GM12878 (cell line): ENCODE measurements around the gene PARP4. TPM values are rescaled to one million over a fixed set of nuclear protein-coding genes. Genes with fewer than 3 reads are reported as not detected.
"Not testable (repeated sequence)": the region's sequence is repeated elsewhere in the genome, so short reads cannot be mapped to it uniquely, and the experiment has no call there.

Experiments
- ATAC-seq: fragments of 200-7000 bp; cut with Tn5 transposase; 3 replicates; pipeline ENCODE4 v1.9.1; 2020; ENCODE audit warnings: mild to moderate bottlenecking, moderate library complexity
- BruUV-seq: library from RNA; stranded (reverse); fragments of 400-500 nt; replicated peaks from 2 replicates; lab custom pipeline; 2021; lab: Mats Ljungman, UMichigan
- CTCF ChIA-PET: fragments of 300-600 bp; sonication (Branson Sonifier 250); formaldehyde crosslinking; extraction: SDS; loops from one replicate; lab custom pipeline; 2021; ENCODE audit warnings: inconsistent platforms; lab: Yijun Ruan, JAX
- POLR2A ChIA-PET: fragments of 350-600 bp; formaldehyde crosslinking; extraction: SDS; loops from one replicate; lab custom pipeline; 2021; ENCODE audit warnings: inconsistent platforms; lab: Charles Lee
- RAD21 ChIA-PET: fragments of 300-600 bp; sonication (Branson Sonifier 250); formaldehyde crosslinking; loops from one replicate; lab custom pipeline; 2023; ENCODE audit warnings: antibody characterized with exemption; ENCODE audit not compliant: unreplicated experiment; lab: Charles Lee
- SMC1A ChIA-PET: fragments of 300-600 bp; sonication (Branson Sonifier 250); formaldehyde crosslinking; loops from one replicate; lab custom pipeline; 2023; ENCODE audit not compliant: unreplicated experiment, uncharacterized antibody; lab: Charles Lee
- DNase-seq: peaks from one replicate; pipeline ENCODE4 v3.0.0-alpha.2; 2011; ENCODE audit warnings: low read depth, low spot score
- FAIRE-seq: peaks from 3 replicates; lab custom pipeline; 2011; peaks lifted over from hg19 to GRCh38; lab: Jason Lieb, UNC
- H2AFZ ChIP-seq: 2 replicates; pipeline ENCODE4 v1.6.0; 2011; ENCODE audit warnings: low read depth, low read length, control low read depth; ENCODE audit not compliant: control insufficient read depth
- H3K27ac ChIP-seq: 2 replicates; pipeline ENCODE4 v1.5.1; 2011; ENCODE audit warnings: control low read depth; ENCODE audit not compliant: control insufficient read depth, insufficient read depth
- H3K27me3 ChIP-seq, 2 experiments: replicated peaks in 1 of 2; 2 replicates each; pipeline versions ENCODE4 v1.6.0 to v1.6.1; 2011; ENCODE audit warnings: low read length in 1 of 2; ENCODE audit not compliant: control insufficient read depth in 2 of 2, insufficient read depth in 2 of 2
- H3K36me3 ChIP-seq, 2 experiments: 2 replicates each; pipeline ENCODE4 v1.5.1; 2011; ENCODE audit warnings: low read length in 1 of 2; ENCODE audit not compliant: control insufficient read depth in 2 of 2, insufficient read depth in 2 of 2
- H3K4me1 ChIP-seq: 2 replicates; pipeline ENCODE4 v1.6.1; 2011; ENCODE audit warnings: mild to moderate bottlenecking, low read length, moderate library complexity, mixed read lengths; ENCODE audit not compliant: control insufficient read depth, insufficient read depth
- H3K4me2 ChIP-seq: 2 replicates; pipeline ENCODE4 v1.6.0; 2011; ENCODE audit warnings: control low read depth; ENCODE audit not compliant: control insufficient read depth, insufficient read depth
- H3K4me3 ChIP-seq: fragments of 200-600 bp; sonication (generic); 2 replicates; pipeline ENCODE4 v1.5.1; 2016
- H3K79me2 ChIP-seq: 2 replicates; pipeline ENCODE4 v1.6.0; 2011; ENCODE audit warnings: low read length; ENCODE audit not compliant: control insufficient read depth, insufficient read depth
- H3K9ac ChIP-seq: 2 replicates; pipeline ENCODE4 v1.8.0; 2011; ENCODE audit warnings: low read length, control low read depth, mixed read lengths; ENCODE audit not compliant: control insufficient read depth, insufficient read depth
- H3K9me3 ChIP-seq: replicated peaks from 3 replicates; pipeline ENCODE4 v1.5.1; 2011; ENCODE audit warnings: mild to moderate bottlenecking, low read length; ENCODE audit not compliant: control insufficient read depth, insufficient read depth
- H4K20me1 ChIP-seq: 2 replicates; pipeline ENCODE4 v1.6.0; 2011; ENCODE audit not compliant: control insufficient read depth, insufficient read depth
- WGBS: methylation state at CpG from one replicate; pipeline ENCODE4 v1.1.6; 2016; ENCODE audit warnings: low lambda C conversion rate; ENCODE audit not compliant: insufficient replicate concordance, insufficient coverage; ENCODE audit errors: missing lambda C conversion rate; 5-methylcytosine and 5-hydroxymethylcytosine counted together
- in situ Hi-C: fragments of 300-500 bp; cut with MboI; formaldehyde crosslinking; loops from 9 replicates; pipeline ENCODE4 v1.14.3; 2018; ENCODE audit warnings: mixed read lengths
- intact Hi-C: fragments of 100-400 bp; cut with micrococcal nuclease; formaldehyde crosslinking; loops from one replicate; pipeline ENCODE4 v1.14.2; 2022; ENCODE audit not compliant: unreplicated experiment
- polyA plus RNA-seq, 11 experiments: library from polyadenylated mRNA; depleted of rRNA in 4 of 11; unstranded in 6 of 11; stranded (reverse) in 5 of 11; fragments of >200 nt; fragmentation: Nextera tagmentation in 4 of 11; fragmentation: Illumina TruSeq in 1 of 11; extraction: Ambion mirVana in 4 of 11; extraction: Trizol in 1 of 11; gene quantifications; 1 replicate in 1 of 11; 2 replicates in 10 of 11; pipeline versions ENCODE4 v1.2.1 to v1.2.3, GENCODE V29; 2011 to 2016; ENCODE audit warnings: inconsistent platforms in 2 of 11, missing spikeins in 2 of 11, low read depth in 1 of 11
- total RNA-seq, 4 experiments: library from RNA; depleted of rRNA in 3 of 4; stranded (reverse); fragments of >200 nt in 3 of 4; fragmentation: Illumina TruSeq in 1 of 4; extraction: Trizol in 1 of 4; gene quantifications; 2 replicates each; pipeline versions ENCODE4 v1.2.1 to v1.2.3, GENCODE V29; 2013 to 2021

Gene PARP4
- total and polyA plus RNA-seq, 10 of the 15 experiments (the other 5 are each of a cell fraction or from before 2014, with no cell fraction given): 12.8 to 52.6 (median 46.1) TPM

DNA sequence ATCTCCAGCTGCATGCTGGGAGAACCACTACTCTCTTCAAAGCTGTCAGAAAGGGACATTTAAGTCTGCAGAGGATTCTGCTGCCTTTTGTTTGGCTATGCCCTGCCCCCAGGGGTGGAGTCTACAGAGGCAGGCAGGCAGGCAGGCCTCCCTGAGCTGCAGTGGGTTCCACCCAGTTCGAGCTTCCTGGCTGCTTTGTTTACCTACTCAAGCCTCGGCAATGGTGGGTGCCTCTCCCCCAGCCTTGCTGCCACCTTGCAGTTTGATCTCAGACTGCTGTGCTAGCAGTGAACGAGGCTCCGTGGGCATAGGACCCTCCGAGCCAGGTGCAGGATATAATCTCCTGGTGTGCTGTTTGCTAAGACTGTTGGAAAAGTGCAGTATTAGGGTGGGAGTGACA, 41.3 kb upstream of the PARP4 start:
- intact Hi-C loops, H3K9me3 ChIP-seq, H3K79me2 ChIP-seq, ATAC-seq, H3K4me3 ChIP-seq, H3K4me1 ChIP-seq, DNase-seq, POLR2A ChIA-PET, CTCF ChIA-PET, H3K27ac ChIP-seq, H2AFZ ChIP-seq, in situ Hi-C loops, SMC1A ChIA-PET, H4K20me1 ChIP-seq, H3K27me3 ChIP-seq, H3K4me2 ChIP-seq, FAIRE-seq, RAD21 ChIA-PET, H3K36me3 ChIP-seq, BruUV-seq, H3K9ac ChIP-seq: not testable (repeated sequence)
- WGBS: 59% methylated on average over 5 of the region's 5 CpGs

DNA sequence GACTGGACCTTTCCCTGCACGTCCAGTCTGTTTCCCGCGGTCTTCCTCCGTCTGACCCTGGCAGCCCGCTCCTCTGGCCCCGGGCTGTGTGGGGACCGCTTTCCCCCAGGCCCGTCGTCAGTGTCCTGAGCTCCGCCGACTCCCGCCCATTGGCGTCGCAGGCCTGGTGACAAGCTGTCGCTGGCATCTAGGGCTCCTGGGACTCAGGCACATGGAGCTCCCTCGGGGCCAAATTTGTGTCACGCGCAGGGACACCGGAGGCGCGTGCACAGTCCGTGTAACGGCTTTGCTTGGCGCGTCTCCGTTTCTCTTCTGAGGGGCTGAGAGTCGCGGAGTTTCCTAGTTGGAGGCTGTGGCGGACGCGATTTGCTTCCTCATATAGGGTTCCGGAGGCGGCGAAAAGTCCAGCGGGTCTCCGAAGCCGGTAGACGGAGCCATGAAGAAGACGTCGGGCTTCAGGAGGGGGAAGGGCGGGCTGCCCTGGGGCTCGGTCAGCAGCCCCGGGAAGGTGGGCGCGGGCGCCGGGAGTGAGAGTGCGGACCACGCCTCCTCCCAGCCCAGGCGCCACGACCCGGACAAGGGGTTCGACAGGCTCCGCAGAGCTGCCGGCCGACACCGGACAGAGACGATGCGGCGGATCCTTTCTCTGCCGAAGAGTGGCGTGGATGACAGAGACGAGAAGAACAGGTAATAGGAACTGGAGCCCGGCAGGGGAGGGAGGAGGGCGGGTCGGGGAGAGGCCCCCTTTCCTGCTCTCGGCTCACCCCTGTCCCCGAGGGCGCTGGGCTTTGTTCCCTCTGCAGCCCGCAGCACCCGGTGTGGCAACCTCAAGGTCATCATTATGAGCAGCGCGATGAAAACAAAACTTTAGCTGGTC, 29.1 kb upstream of the PARP4 start:
- H2AFZ ChIP-seq, H3K27me3 ChIP-seq, DNase-seq, intact Hi-C loops, H4K20me1 ChIP-seq, H3K79me2 ChIP-seq, H3K27ac ChIP-seq, H3K4me1 ChIP-seq, POLR2A ChIA-PET, H3K9me3 ChIP-seq, H3K36me3 ChIP-seq, in situ Hi-C loops, RAD21 ChIA-PET, CTCF ChIA-PET, BruUV-seq, H3K9ac ChIP-seq: not testable (repeated sequence)
- SMC1A ChIA-PET: interaction anchor here (0.6 kb wide), 1 partner anchor 495 kb away, joined by 3 read pairs; no protein-coding TSS in a partner anchor
- ATAC-seq (peak; percentile 61), FAIRE-seq (peak; percentile 64)
- H3K4me2 ChIP-seq: peak overlapping the region; percentile 64
- WGBS: 38% methylated on average over 47 of the region's 73 CpGs
- H3K4me3 ChIP-seq: peak overlapping the region; percentile 41; the same call in 1 of the 2 replicates
